Activated CD4-positive, CD25-positive, alpha-beta regulatory T cell treated with anti-CD3 and anti-CD28 coated beads, Interleukin-2, amount 50 U/mL, for 24 hours (primary cell): ENCODE data around the gene GABARAPL1.
"Not testable (repeated sequence)": the region's sequence is repeated elsewhere in the genome, so short reads cannot be mapped to it uniquely, and the experiment has no call there.

Source experiments
- ATAC-seq, 2 donors: fragments of 150-1000 bp; cut with Tn5 transposase; one replicate each; pipeline ENCODE4 v1.10.0; 2021; ENCODE audit warnings: mild to moderate bottlenecking in 1 of 2, moderate library complexity in 1 of 2

The GABARAPL1 gene

GRCh38 chr12:10204495-10204894, 8.2 kb upstream of the GABARAPL1 start:
- not testable (repeated sequence) for ATAC-seq

- no peak for ATAC-seq
Observed at GRCh38 chr12:10205220-10205807, 7.4 kb upstream of the GABARAPL1 start.

- no peak for ATAC-seq
Observed at GRCh38 chr12:10207136-10207535, 5.5 kb upstream of the GABARAPL1 start.

GRCh38 chr12:10210225-10210624, 2.5 kb upstream of the GABARAPL1 start:
- ATAC-seq = no peak

GRCh38 chr12:10211101-10211939, 1.4 kb upstream of the GABARAPL1 start:
- ATAC-seq = no peak

- ATAC-seq = peak; percentile 80 to 81
Observed at GRCh38 chr12:10211940-10212738, 538 bp upstream of the GABARAPL1 start.

- peak; percentile 72 for ATAC-seq
Observed at GRCh38 chr12:10213168-10214135, 775 bp downstream of the GABARAPL1 start.

GRCh38 chr12:10214136-10214894, 1.6 kb downstream of the GABARAPL1 start:
- no peak for ATAC-seq

GRCh38 chr12:10214895-10215267, 2.2 kb downstream of the GABARAPL1 start:
- no peak for ATAC-seq

GRCh38 chr12:10215436-10215835, 2.8 kb downstream of the GABARAPL1 start:
- no peak for ATAC-seq

GRCh38 chr12:10215946-10216345, 3.3 kb downstream of the GABARAPL1 start:
- ATAC-seq = not testable (repeated sequence)

GRCh38 chr12:10218021-10218420, 5.3 kb downstream of the GABARAPL1 start:
- no peak for ATAC-seq

- ATAC-seq = no peak
Observed at GRCh38 chr12:10220398-10221077, 7.9 kb downstream of the GABARAPL1 start.

GRCh38 chr12:10221846-10222245, 9.2 kb downstream of the GABARAPL1 start:
- ATAC-seq = no peak

- no peak for ATAC-seq
Observed at GRCh38 chr12:10223208-10223607, 10.5 kb downstream of the GABARAPL1 start.

GRCh38 chr12:10225426-10225825, 12.7 kb downstream of the GABARAPL1 start:
- not testable (repeated sequence) for ATAC-seq

- ATAC-seq = no peak
Observed at GRCh38 chr12:10226086-10226485, 13.4 kb downstream of the GABARAPL1 start.

- ATAC-seq = no peak
Observed at GRCh38 chr12:10226731-10227130, 14.1 kb downstream of the GABARAPL1 start.

- ATAC-seq = peak; percentile 76 to 80
Observed at GRCh38 chr12:10227648-10228047, 15.0 kb downstream of the GABARAPL1 start.

- no peak for ATAC-seq
Observed at GRCh38 chr12:10234562-10234961, 21.9 kb downstream of the GABARAPL1 start.
